ENCODE results near the gene PPL. TPM values are rescaled to one million over a fixed set of nuclear protein-coding genes. Genes with fewer than 3 reads are reported as not detected.

The PPL gene
- total RNA-seq, 1 experiment from 2014 or later, result 28.5 TPM

DNA sequence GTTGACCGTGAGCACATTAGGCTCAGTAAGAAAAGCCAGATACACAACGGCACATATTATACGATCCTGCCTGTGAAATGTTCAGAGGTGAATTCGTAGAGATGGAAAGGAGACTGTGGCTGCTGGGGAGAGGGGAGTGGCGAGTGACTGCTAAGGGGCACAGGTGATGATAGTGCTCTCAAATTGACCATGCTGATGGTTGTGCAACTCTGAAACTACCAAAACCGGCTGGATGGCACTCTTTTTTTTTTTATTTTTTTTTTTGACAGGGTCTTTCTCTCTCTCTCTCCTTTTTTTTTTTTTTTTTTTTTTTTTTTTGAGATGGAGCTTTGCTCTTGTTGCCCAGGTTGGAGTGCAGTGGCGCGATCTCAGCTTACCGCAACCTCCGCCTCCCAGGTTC lies 13.0 kb upstream of the PPL start (continued):
- TF ChIP-seq, protein P1, sequence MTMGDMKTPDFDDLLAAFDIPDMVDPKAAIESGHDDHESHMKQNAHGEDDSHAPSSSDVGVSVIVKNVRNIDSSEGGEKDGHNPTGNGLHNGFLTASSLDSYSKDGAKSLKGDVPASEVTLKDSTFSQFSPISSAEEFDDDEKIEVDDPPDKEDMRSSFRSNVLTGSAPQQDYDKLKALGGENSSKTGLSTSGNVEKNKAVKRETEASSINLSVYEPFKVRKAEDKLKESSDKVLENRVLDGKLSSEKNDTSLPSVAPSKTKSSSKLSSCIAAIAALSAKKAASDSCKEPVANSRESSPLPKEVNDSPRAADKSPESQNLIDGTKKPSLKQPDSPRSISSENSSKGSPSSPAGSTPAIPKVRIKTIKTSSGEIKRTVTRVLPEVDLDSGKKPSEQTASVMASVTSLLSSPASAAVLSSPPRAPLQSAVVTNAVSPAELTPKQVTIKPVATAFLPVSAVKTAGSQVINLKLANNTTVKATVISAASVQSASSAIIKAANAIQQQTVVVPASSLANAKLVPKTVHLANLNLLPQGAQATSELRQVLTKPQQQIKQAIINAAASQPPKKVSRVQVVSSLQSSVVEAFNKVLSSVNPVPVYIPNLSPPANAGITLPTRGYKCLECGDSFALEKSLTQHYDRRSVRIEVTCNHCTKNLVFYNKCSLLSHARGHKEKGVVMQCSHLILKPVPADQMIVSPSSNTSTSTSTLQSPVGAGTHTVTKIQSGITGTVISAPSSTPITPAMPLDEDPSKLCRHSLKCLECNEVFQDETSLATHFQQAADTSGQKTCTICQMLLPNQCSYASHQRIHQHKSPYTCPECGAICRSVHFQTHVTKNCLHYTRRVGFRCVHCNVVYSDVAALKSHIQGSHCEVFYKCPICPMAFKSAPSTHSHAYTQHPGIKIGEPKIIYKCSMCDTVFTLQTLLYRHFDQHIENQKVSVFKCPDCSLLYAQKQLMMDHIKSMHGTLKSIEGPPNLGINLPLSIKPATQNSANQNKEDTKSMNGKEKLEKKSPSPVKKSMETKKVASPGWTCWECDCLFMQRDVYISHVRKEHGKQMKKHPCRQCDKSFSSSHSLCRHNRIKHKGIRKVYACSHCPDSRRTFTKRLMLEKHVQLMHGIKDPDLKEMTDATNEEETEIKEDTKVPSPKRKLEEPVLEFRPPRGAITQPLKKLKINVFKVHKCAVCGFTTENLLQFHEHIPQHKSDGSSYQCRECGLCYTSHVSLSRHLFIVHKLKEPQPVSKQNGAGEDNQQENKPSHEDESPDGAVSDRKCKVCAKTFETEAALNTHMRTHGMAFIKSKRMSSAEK (CRISPR knock-in tag; IDR thresholded peaks at IDR 0.05; ENCODE audit: borderline replicate concordance), result no peak
- TF ChIP-seq SP1 (CRISPR knock-in tag; conservative IDR thresholded peaks at IDR 0.05), result no peak

DNA sequence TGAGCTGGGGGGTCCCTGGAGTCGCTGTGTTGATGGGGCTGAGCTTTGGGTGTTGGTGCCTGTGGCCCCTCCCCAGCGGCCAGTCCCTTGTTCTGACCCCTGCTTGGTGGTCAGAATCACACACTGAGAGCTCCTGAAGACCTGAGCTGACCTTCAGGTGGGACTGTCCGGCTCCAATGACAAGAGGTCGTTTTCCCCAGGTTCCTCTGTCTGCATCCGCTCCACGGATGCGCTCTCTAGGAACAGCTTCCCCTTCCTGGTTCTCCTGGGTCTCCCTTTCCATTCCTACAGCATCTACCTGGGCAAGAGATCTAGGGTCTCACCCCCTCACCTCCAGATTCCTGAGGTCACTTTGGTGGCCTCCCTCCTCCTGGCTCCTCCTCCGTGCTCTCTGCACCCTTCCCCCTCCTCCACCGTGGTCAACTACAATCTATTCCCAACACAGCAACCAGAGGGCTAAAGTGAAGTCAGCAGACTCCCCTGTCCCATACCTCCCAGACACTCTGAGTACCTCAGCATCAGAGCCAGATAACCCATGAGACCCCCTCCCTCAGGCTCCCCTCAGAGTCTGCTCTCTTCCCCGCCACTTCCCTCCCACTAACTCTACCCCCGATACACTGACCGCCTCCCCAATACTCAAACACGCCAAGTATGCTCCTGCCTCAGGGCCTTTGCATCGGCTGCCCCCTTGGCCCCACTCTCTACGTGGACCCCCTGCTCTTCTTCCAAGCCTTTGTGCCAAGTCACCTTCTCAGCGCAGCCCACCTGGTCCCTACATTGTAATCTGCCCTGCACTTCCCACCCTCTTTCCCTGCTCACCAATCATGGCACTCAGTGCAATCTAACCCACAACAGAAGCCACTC lies 12.2 kb upstream of the PPL start:
- DNase-seq (ENCODE audit: low spot score) (no peak), ATAC-seq (no peak)
- no peak for TF ChIP-seq ZBTB21 (CRISPR knock-in tag; IDR thresholded peaks at IDR 0.05; ENCODE audit: borderline replicate concordance)
- TF ChIP-seq ZNF263 (CRISPR knock-in tag; IDR thresholded peaks at IDR 0.05; ENCODE audit: low read depth), result no peak
- TF ChIP-seq, protein P2, sequence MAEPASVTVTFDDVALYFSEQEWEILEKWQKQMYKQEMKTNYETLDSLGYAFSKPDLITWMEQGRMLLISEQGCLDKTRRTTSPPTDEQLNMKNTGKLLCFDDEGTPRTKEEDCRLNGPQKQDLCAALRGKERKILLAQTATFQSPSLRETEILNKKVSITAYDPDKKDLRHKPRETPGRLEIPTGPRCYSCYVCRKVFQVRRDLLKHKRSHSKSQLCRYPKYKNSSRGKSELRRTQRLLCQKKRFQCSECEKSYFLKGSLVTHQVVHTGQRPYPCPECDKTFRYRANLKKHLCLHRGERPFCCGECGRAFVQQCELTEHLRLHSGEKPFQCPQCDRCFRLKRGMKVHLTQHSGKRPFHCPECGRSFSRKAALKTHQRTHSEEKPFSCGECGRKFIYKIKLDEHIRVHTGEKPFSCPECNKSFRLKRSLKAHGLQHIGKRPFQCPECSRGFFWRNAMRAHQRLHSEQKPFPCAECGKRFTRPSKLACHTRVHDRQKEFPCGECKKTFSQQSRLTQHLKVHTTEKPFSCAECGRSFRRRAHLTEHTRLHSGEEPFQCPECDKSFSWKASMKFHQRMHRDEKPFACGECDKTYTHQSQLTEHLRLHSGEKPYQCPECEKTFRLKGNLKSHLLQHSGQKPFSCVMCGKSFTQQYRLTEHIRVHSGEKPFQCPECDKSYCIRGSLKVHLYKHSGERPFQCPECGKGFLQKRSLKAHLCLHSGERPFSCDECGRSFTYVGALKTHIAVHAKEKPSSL (CRISPR knock-in tag; conservative IDR thresholded peaks at IDR 0.05), result no peak
- POLR2A ChIA-PET, result interaction anchor here (0.6 to 1.0 kb wide), 3 partner anchors 8 to 473 kb away, joined by 3 read pairs; no protein-coding TSS in a partner anchor
- no peaks in the 10 kb centered on the region for H3K36me3 Mint-ChIP-seq
- H3K27me3 Mint-ChIP-seq (ENCODE audit: low read depth), result no peaks in the 10 kb centered on the region
- no peak overlapping the region; the same call in 1 of the 2 replicates for H3K27ac Mint-ChIP-seq
- H3K4me3 Mint-ChIP-seq, result no peak overlapping the region
- H3K4me1 Mint-ChIP-seq, result peaks cover 29% of the 10 kb centered on the region
- CTCF ChIA-PET, result interaction anchor here (0.6 to 2.4 kb wide), 6 partner anchors 8 to 266 kb away, joined by 3 to 27 read pairs (median 6); partner anchors contain the start of genes ANKS3, DNAAF8, PPL and SEC14L5
- no peaks in the 10 kb centered on the region for H3K9me3 Mint-ChIP-seq

DNA sequence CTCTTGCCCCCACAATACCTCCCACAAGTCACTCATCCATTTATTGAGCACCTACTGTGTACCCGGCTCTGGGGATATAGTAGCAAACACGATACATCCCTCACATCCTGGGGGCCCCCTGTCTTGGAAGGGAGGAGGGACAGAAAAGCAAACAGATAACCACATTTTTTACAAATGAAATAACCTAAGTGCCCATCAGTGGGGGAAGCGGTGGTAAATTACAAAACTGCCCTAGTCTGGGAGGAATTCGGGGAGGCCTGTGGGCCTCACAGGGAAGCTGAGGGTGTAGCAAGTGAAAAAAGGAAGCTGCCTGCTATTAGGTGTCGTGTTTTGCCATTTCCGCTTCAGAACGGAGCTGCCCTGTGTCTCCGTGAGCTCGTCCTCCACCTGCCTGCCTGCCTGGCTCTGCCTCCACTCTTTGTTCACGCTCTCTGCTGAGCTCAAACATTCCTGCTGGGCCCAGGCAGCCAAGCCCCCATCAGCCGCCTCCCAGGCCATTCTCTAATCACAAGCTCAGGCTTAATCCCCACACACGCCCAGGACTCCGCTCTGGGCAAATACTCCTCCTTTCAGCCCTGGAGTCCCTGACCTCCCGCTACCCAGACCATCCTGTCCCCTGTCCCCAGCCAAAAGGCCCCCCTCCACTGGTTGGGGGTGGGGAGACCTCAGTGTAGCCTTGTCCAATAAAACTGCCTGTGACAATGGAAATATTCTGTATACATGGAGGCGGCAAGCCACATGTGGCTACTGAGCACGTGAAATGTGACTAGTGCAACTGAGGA lies 11.0 kb upstream of the PPL start:
- TF ChIP-seq NR2C2 (CRISPR knock-in tag; IDR thresholded peaks at IDR 0.05), result no peak
- no peak for TF ChIP-seq FOXJ3 (CRISPR knock-in tag; IDR thresholded peaks at IDR 0.05; ENCODE audit: borderline replicate concordance)
- TF ChIP-seq, protein P3, sequence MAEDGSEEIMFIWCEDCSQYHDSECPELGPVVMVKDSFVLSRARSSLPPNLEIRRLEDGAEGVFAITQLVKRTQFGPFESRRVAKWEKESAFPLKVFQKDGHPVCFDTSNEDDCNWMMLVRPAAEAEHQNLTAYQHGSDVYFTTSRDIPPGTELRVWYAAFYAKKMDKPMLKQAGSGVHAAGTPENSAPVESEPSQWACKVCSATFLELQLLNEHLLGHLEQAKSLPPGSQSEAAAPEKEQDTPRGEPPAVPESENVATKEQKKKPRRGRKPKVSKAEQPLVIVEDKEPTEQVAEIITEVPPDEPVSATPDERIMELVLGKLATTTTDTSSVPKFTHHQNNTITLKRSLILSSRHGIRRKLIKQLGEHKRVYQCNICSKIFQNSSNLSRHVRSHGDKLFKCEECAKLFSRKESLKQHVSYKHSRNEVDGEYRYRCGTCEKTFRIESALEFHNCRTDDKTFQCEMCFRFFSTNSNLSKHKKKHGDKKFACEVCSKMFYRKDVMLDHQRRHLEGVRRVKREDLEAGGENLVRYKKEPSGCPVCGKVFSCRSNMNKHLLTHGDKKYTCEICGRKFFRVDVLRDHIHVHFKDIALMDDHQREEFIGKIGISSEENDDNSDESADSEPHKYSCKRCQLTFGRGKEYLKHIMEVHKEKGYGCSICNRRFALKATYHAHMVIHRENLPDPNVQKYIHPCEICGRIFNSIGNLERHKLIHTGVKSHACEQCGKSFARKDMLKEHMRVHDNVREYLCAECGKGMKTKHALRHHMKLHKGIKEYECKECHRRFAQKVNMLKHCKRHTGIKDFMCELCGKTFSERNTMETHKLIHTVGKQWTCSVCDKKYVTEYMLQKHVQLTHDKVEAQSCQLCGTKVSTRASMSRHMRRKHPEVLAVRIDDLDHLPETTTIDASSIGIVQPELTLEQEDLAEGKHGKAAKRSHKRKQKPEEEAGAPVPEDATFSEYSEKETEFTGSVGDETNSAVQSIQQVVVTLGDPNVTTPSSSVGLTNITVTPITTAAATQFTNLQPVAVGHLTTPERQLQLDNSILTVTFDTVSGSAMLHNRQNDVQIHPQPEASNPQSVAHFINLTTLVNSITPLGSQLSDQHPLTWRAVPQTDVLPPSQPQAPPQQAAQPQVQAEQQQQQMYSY (CRISPR knock-in tag; IDR thresholded peaks at IDR 0.05), result no peak
- TF ChIP-seq TCF7 (CRISPR knock-in tag; IDR thresholded peaks at IDR 0.05; ENCODE audit: low read depth), result no peak
- peak; percentile 29 for TF ChIP-seq GABPB1 (CRISPR knock-in tag; IDR thresholded peaks at IDR 0.05)
- TF ChIP-seq ETV6 (CRISPR knock-in tag; IDR thresholded peaks at IDR 0.05), result no peak
- TF ChIP-seq ZNF121 (CRISPR knock-in tag; IDR thresholded peaks at IDR 0.05), result peak; percentile 53
- TF ChIP-seq, protein P1 (CRISPR knock-in tag; IDR thresholded peaks at IDR 0.05; ENCODE audit: borderline replicate concordance), result no peak
- peak; percentile 68 for ATAC-seq
- Mint-ChIP-seq H3K27me3 (ENCODE audit: low read depth) (no peaks in the 10 kb centered on the region), H3K4me3 (no peak overlapping the region; the same call in 1 of the 2 replicates), H3K27ac (peak overlapping the region; percentile 95), H3K9me3 (no peaks in the 10 kb centered on the region), H3K36me3 (no peaks in the 10 kb centered on the region), H3K4me1 (peaks cover 41% of the 10 kb centered on the region)
- ChIA-PET POLR2A (interaction anchor here (0.6 to 1.2 kb wide), 3 partner anchors 10 to 12 kb away, joined by 3 to 4 read pairs (median 3); no protein-coding TSS in a partner anchor), CTCF (interaction anchor here (0.8 to 2.4 kb wide), 6 partner anchors 9 to 214 kb away, joined by 3 to 27 read pairs (median 6); partner anchors contain the start of genes ANKS3, DNAAF8, PPL and SEC14L5)
- DNase-seq (ENCODE audit: low spot score), result peak; percentile 41
